Psoas muscle (tissue), 8 donors: Measurements from ENCODE around the gene ZNF346. TPM values are rescaled to one million over a fixed set of nuclear protein-coding genes. Genes with fewer than 3 reads are reported as not detected.

Experiments used
- ATAC-seq, 4 donors: fragments of 200-7000 bp; cut with Tn5 transposase; one replicate each; pipeline ENCODE4 v1.9.1; 2020; ENCODE audit warnings: moderate library complexity in 3 of 4, mild to moderate bottlenecking in 2 of 4
- DNase-seq, 2 donors: peaks; one replicate each; pipeline ENCODE4 v3.0.0-alpha.2; 2020
- H3K27ac ChIP-seq: fragments of 200-600 bp; one replicate; pipeline ENCODE4 v1.8.0; 2022
- H3K27me3 ChIP-seq, 3 donors: fragments of 200-600 bp in 1 of 3; one replicate each; pipeline versions ENCODE4 v1.6.1 to v1.8.0; 2013 to 2022; ENCODE audit warnings: low read length in 2 of 3, mild to moderate bottlenecking in 2 of 3, moderate library complexity in 1 of 3; ENCODE audit not compliant: insufficient read depth in 3 of 3
- H3K36me3 ChIP-seq, 2 donors: fragments of 200-600 bp in 1 of 2; one replicate each; pipeline versions ENCODE4 v1.6.1 to v1.8.0; 2013 to 2022; ENCODE audit warnings: low read depth in 1 of 2, mild to moderate bottlenecking in 1 of 2, moderate library complexity in 1 of 2; ENCODE audit not compliant: insufficient read depth in 1 of 2
- H3K4me1 ChIP-seq: fragments of 200-600 bp; one replicate; pipeline ENCODE4 v1.8.0; 2022
- H3K4me3 ChIP-seq: fragments of 200-600 bp; one replicate; pipeline ENCODE4 v1.8.0; 2022; ENCODE audit warnings: mild to moderate bottlenecking
- H3K9me3 ChIP-seq: fragments of 200-600 bp; one replicate; pipeline ENCODE4 v1.8.0; 2022
- CTCF ChIP-seq: fragments of 200-600 bp; IDR thresholded peaks from one replicate; pipeline ENCODE4 v1.8.0; 2022; ENCODE audit warnings: antibody characterized with exemption
- WGBS, 3 donors: extraction: QIAGEN DNeasy Blood & Tissue Kit; methylation state at CpG; one replicate each; pipeline versions ENCODE4 v1.1.6 to v1.1.7; 2013; 5-methylcytosine and 5-hydroxymethylcytosine counted together
- intact Hi-C, 2 donors: fragments of 100-400 bp; cut with DNase I; formaldehyde crosslinking; loops; one replicate each; pipeline versions ENCODE4 v1.11.0 to v1.14.2; 2022
- polyA plus RNA-seq, 3 donors: library from polyadenylated mRNA; stranded (reverse); fragments of 200-250 nt; gene quantifications; one replicate each; pipeline ENCODE4 v1.2.3, GENCODE V29; 2013
- total RNA-seq, 4 donors: library from RNA; stranded (reverse); fragmentation: NEBNext Ultra II Directional in 2 of 4; extraction: Animal tissue kit (Norgen Biotek cat#: 25700) in 2 of 4; gene quantifications; one replicate each; pipeline versions ENCODE4 v1.2.1 to v1.2.4, GENCODE V29; 2021 to 2023
- donor health status: healthy with polysubstance abuse.
- donor health status: DM: no; HTN: no; CAD: no; lungs with moderate emphysema.
- donor health status: Bipolar disorder and iron deficiency.
- donor health status: healthy.
- donor health status: DM: yes; HTN: yes; CAD: no.
- donor health status: DM: no; HTN: no; CAD: no.
- donor health status: DM: no; HTN: no; CAD: no.
- donor health status: DM: yes; HTN: yes; CAD: no.

Gene ZNF346
- total and polyA plus RNA-seq, 7 donors: 3.5 to 8.3 (median 6.7) TPM

- peaks cover 0 to 58% (median 2%) of the 10 kb centered on the region in 3 donors for H3K27me3 ChIP-seq
- H3K4me1 ChIP-seq: peaks cover 7% of the 10 kb centered on the region
- DNase-seq (no peak), ATAC-seq (no peak)
- WGBS, 3 donors: 58 to 62% (median 60%) methylated on average over 12 to 13 of the region's 13 CpGs
- no peak for TF ChIP-seq CTCF
- intact Hi-C loops: no loop called here
- no peak overlapping the region for H3K27ac ChIP-seq
- H3K9me3 ChIP-seq: no peaks in the 10 kb centered on the region
- H3K4me3 ChIP-seq: no peak overlapping the region
- no peaks in the 10 kb centered on the region for H3K36me3 ChIP-seq
These were observed 63.6 kb downstream of the ZNF346 start for GRCh38 chr5:177085985-177086653.

GRCh38 chr5:177086654-177087397, 64.3 kb downstream of the ZNF346 start, which contains the start of gene FGFR4:
Gene FGFR4 (plus strand): TSS chr5:177086915. CDS start chr5:177089603, 2,688 bp downstream.
- Histone ChIP-seq H3K9me3 (no peaks in the 10 kb centered on the region), H3K36me3 (no peaks in the 10 kb centered on the region), H3K4me3 (peak within 1 kb of the TSS; percentile 61), H3K27ac (no peak within 1 kb of the TSS), H3K4me1 (peaks cover 7% of the 10 kb centered on the region), H3K27me3 (peaks cover 0 to 65% (median 2%) of the 10 kb centered on the region in 3 donors)
- intact Hi-C loops: no loop called here
- peak; percentile 45 for TF ChIP-seq CTCF
- 0 to 1% (median 1%) methylated on average over 41 to 67 of the region's 68 CpGs for WGBS, 3 donors
- peak; percentile 58 to 71 (median 66) for ATAC-seq
- DNase-seq: peak; percentile 61 to 74

GRCh38 chr5:177087398-177088005, 65.0 kb downstream of the ZNF346 start:
- DNase-seq (no peak), ATAC-seq (peak in 1 of 4 donors; percentile 14)
- Histone ChIP-seq H3K27me3 (peaks cover 0 to 60% (median 2%) of the 10 kb centered on the region in 3 donors), H3K4me1 (peaks cover 7% of the 10 kb centered on the region), H3K9me3 (no peaks in the 10 kb centered on the region), H3K4me3 (peak overlapping the region; percentile 61), H3K36me3 (no peaks in the 10 kb centered on the region), H3K27ac (no peak overlapping the region)
- TF ChIP-seq CTCF: no peak
- 15 to 20% (median 15%) methylated on average over 23 of the region's 23 CpGs for WGBS, 3 donors
- intact Hi-C loops: no loop called here

- 46 to 54% (median 51%) methylated on average over 5 of the region's 5 CpGs for WGBS, 3 donors
- Histone ChIP-seq H3K4me3 (no peak overlapping the region), H3K4me1 (peaks cover 7% of the 10 kb centered on the region), H3K9me3 (no peaks in the 10 kb centered on the region), H3K27me3 (peaks cover 0 to 55% (median 4%) of the 10 kb centered on the region in 3 donors), H3K36me3 (no peaks in the 10 kb centered on the region), H3K27ac (no peak overlapping the region)
- DNase-seq: peak; percentile 54 to 79
- no peak for TF ChIP-seq CTCF
- intact Hi-C loops: no loop called here
- peak in 2 of 4 donors; percentile 36 to 54 for ATAC-seq
These were observed 66.6 kb downstream of the ZNF346 start for GRCh38 chr5:177089127-177089526.
